Endothelial cell of coronary artery (primary cell): ENCODE data around the gene CCT8. TPM values are rescaled to one million over a fixed set of nuclear protein-coding genes. Genes with fewer than 3 reads are reported as not detected.

Source experiments
- total RNA-seq: library from RNA; depleted of rRNA; stranded (reverse); fragments of >200 nt; gene quantifications from 2 replicates; pipeline ENCODE4 v1.2.3, GENCODE V29; 2014

Gene CCT8
- 232 and 248 TPM in 2 replicates for total RNA-seq

GRCh38 chr21:29073222-29074006 is at the start of gene CCT8:
Gene CCT8, minus strand, starts transcription at chr21:29073648. Its CDS starts 58 bp downstream, at chr21:29073590.

GRCh38 chr21:29024474-29025327 is 48.7 kb downstream of the CCT8 start, which contains the start of gene USP16:
Gene USP16, plus strand, starts transcription at chr21:29024668. Its CDS starts 3,246 bp downstream, at chr21:29027914.

Other genes starting within 250 kb of the CCT8 start
- gene LTN1, start 80.8 kb downstream of the CCT8 start, total RNA-seq: 21.1 and 22.8 TPM in 2 replicates
- gene RWDD2B, start 54.3 kb downstream of the CCT8 start, total RNA-seq: 14.0 and 17.4 TPM in 2 replicates
- gene USP16, start 49.0 kb downstream of the CCT8 start, total RNA-seq: 26.4 and 34.4 TPM in 2 replicates
- gene MAP3K7CL, start 57.0 kb upstream of the CCT8 start, total RNA-seq: 2.9 and 4.7 TPM in 2 replicates
- 18.5 and 46.4 TPM in 2 replicates for gene BACH1, start 225.3 kb upstream of the CCT8 start, total RNA-seq